K562 (cell line): ENCODE data around the gene CCR8. TPM values are rescaled to one million over a fixed set of nuclear protein-coding genes. Genes with fewer than 3 reads are reported as not detected.

Source experiments
- BDP1 ChIP-seq: IDR thresholded peaks from 3 replicates; pipeline ENCODE4 v1.6.1; 2011; ENCODE audit not compliant: insufficient read length, insufficient read depth
- CAMTA2 ChIP-seq: fragments of 250-450 bp; sonication (Bioruptor Pico); conservative IDR thresholded peaks from 2 replicates; pipeline ENCODE4 v1.5.1; 2022
- ELF1 ChIP-seq: fragments of 200-800 bp; sonication (Bioruptor generic); IDR thresholded peaks from 2 replicates; pipeline ENCODE4 v1.6.1; 2016; ENCODE audit warnings: missing genetic modification characterization, missing compliant biosample characterization
- EP400 ChIP-seq: fragments of 450-650 bp; IDR thresholded peaks from 2 replicates; pipeline ENCODE4 v1.6.1; 2017; ENCODE audit warnings: antibody characterized with exemption, mild to moderate bottlenecking, moderate library complexity
- ETS2 ChIP-seq: IDR thresholded peaks from 2 replicates; pipeline ENCODE4 v1.6.1; 2016; ENCODE audit warnings: borderline replicate concordance, missing genetic modification characterization, mild to moderate bottlenecking, moderate library complexity, missing compliant biosample characterization; ENCODE audit not compliant: poor library complexity, severe bottlenecking
- FOS ChIP-seq: IDR thresholded peaks from 3 replicates; pipeline ENCODE4 v1.6.1; 2011; ENCODE audit not compliant: insufficient read length; ENCODE audit errors: extremely low read depth
- FOXM1 ChIP-seq, 2 experiments: fragments of 450-650 bp in 1 of 2; sonication (generic) in 1 of 2; formaldehyde crosslinking in 1 of 2; IDR thresholded peaks; 2 replicates each; pipeline versions ENCODE4 v1.6.1 to v1.9.0; 2017 to 2022; ENCODE audit warnings: low read depth in 2 of 2, mild to moderate bottlenecking in 2 of 2, missing genetic modification reagents in 1 of 2, moderate library complexity in 1 of 2
- GATA2 ChIP-seq: sonication (generic); formaldehyde crosslinking; IDR thresholded peaks from 2 replicates; pipeline ENCODE4 v1.4.0; 2020; ENCODE audit warnings: mild to moderate bottlenecking, missing genetic modification reagents
- KAT7 ChIP-seq: sonication (generic); formaldehyde crosslinking; IDR thresholded peaks from 2 replicates; pipeline ENCODE4 v1.8.0; 2022; ENCODE audit warnings: missing genetic modification reagents, mild to moderate bottlenecking, borderline replicate concordance
- MAFK ChIP-seq: IDR thresholded peaks from 2 replicates; pipeline ENCODE4 v1.6.1; 2011; ENCODE audit warnings: low read length, improper control_type of control experiment
- PHB ChIP-seq: fragments of 250-450 bp; sonication (Bioruptor Pico); IDR thresholded peaks from 2 replicates; pipeline ENCODE4 v1.5.0; 2021
- RHOXF2B ChIP-seq: fragments of 250-450 bp; sonication (Bioruptor Pico); conservative IDR thresholded peaks from 2 replicates; pipeline ENCODE4 v1.5.1; 2021
- SOX6 ChIP-seq: fragments of 450-650 bp; IDR thresholded peaks from 2 replicates; pipeline ENCODE4 v1.6.1; 2014; ENCODE audit warnings: mild to moderate bottlenecking
- XRCC3 ChIP-seq: fragments of 450-650 bp; IDR thresholded peaks from 2 replicates; pipeline ENCODE4 v1.6.1; 2017; ENCODE audit warnings: mild to moderate bottlenecking, moderate library complexity
- ZKSCAN8 ChIP-seq: fragments of 200-800 bp; sonication (Bioruptor generic); IDR thresholded peaks from 2 replicates; pipeline ENCODE4 v1.6.1; 2016; ENCODE audit warnings: missing genetic modification characterization, missing compliant biosample characterization
- ZNF12 ChIP-seq: sonication (generic); formaldehyde crosslinking; IDR thresholded peaks from 2 replicates; pipeline ENCODE4 v1.4.0; 2020; ENCODE audit warnings: mild to moderate bottlenecking, missing genetic modification reagents
- ZNF140 ChIP-seq: fragments of 250-450 bp; sonication (Bioruptor Pico); IDR thresholded peaks from 2 replicates; pipeline ENCODE4 v1.8.0; 2021; ENCODE audit warnings: moderate library complexity, mild to moderate bottlenecking, inconsistent platforms
- ZNF316 ChIP-seq: fragments of 450-650 bp; IDR thresholded peaks from 2 replicates; pipeline ENCODE4 v1.6.1; 2016
- ZNF583 ChIP-seq: fragments of 250-450 bp; sonication (Bioruptor Pico); IDR thresholded peaks from 2 replicates; pipeline ENCODE4 v1.4.0; 2020
- ZNF586 ChIP-seq: fragments of 450-650 bp; formaldehyde crosslinking; conservative IDR thresholded peaks from 2 replicates; pipeline ENCODE4 v1.4.0; 2020; ENCODE audit warnings: mild to moderate bottlenecking, moderate library complexity
- ZNF644 ChIP-seq: fragments of 200-800 bp; sonication (Bioruptor generic); IDR thresholded peaks from 2 replicates; pipeline ENCODE4 v1.6.1; 2016; ENCODE audit warnings: low read depth, missing genetic modification characterization, missing compliant biosample characterization
- ZNF695 ChIP-seq: fragments of 450-650 bp; formaldehyde crosslinking; IDR thresholded peaks from 2 replicates; pipeline ENCODE4 v1.4.0; 2020; ENCODE audit warnings: mild to moderate bottlenecking, moderate library complexity
- ZNF75A ChIP-seq: fragments of 450-650 bp; formaldehyde crosslinking; IDR thresholded peaks from 2 replicates; pipeline ENCODE4 v1.4.0; 2020; ENCODE audit warnings: mild to moderate bottlenecking
- polyA plus RNA-seq, 8 experiments: library from polyadenylated mRNA; depleted of rRNA in 4 of 8; stranded (reverse) in 5 of 8; unstranded in 3 of 8; fragments of >200 nt; fragmentation: Nextera tagmentation in 2 of 8; fragmentation: Illumina TruSeq in 1 of 8; extraction: Ambion mirVana in 2 of 8; extraction: Trizol in 1 of 8; gene quantifications; 2 replicates each; pipeline versions ENCODE4 v1.2.1 to v1.2.3, GENCODE V29; 2011 to 2014; ENCODE audit warnings: inconsistent platforms in 1 of 8, missing spikeins in 1 of 8
- total RNA-seq, 7 experiments: library from RNA; depleted of rRNA in 6 of 7; stranded (reverse); fragments of >200 nt in 6 of 7; fragmentation: Illumina TruSeq in 2 of 7; extraction: Trizol in 2 of 7; gene quantifications; 2 replicates each; pipeline versions ENCODE4 v1.2.1 to v1.2.3, GENCODE V29; 2011 to 2021; ENCODE audit warnings: low replicate concordance in 1 of 7
- TF ChIP-seq, protein P1 (sequence below): fragments of 450-650 bp; IDR thresholded peaks from 2 replicates; pipeline ENCODE4 v1.6.1; 2016
- TF ChIP-seq, protein P2 (sequence below): fragments of 200-400 bp; formaldehyde crosslinking; IDR thresholded peaks from 2 replicates; pipeline ENCODE4 v1.6.1; 2017; ENCODE audit warnings: mild to moderate bottlenecking, low read depth, low read length, moderate library complexity
- TF ChIP-seq, protein P3 (sequence below): fragments of 250-450 bp; sonication (Bioruptor Pico); IDR thresholded peaks from 2 replicates; pipeline ENCODE4 v1.8.0; 2022; ENCODE audit warnings: moderate library complexity, mild to moderate bottlenecking, inconsistent platforms

Gene CCR8
- total and polyA plus RNA-seq, 9 of the 15 experiments (the other 6 are each of a cell fraction or from before 2014, with no cell fraction given), result not detected

DNA sequence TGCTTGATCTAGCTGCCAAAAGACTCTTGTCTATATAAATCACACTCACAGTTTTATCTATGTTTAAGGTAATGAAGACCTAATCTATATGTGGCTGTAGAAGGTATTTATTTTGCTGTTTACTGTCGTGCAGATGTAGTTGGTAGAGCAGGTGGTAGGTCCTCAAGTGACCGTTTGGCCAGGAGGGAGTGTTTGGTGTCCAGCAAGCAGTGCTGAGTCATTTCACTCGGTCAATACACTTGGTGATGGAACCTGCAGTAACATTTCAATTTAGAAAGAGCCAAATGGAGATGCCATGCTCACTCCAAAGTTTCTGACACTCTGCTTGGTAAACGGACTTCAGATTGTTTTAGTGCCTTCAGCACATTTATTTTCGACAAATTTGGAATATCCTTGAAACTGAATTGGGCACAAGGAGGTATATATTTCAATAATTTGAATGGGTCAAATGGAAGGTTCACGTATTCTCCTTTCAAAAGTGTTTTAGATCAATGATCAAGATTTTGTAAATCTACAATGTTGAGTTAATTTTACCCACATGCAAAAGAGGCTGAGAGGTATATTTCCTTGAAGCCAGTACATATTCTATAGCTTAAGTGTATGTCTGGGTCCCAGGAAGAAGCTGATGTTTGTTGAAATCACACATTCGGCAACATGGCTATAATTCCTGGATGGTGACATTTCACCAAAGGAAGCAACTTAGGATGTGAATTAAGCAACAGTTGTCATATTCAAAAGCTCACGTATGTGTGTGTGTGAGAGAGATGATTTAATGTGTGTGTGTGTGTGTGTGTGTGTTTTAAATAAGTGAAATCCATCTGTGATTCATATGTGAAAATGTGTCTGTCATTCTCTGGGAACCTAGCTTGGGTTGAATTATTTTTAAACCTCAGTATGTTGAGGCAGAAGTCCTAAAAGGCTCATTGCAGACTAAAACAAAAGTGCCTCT is 42.0 kb upstream of the CCR8 start (continued):
- no peak for TF ChIP-seq ETS2 (tag)
- TF ChIP-seq GATA2 (CRISPR knock-in tag), result no peak
- no peak for TF ChIP-seq ZNF583 (CRISPR knock-in tag)
- no peak for TF ChIP-seq XRCC3
- TF ChIP-seq ZNF316, result peak; percentile 91
- TF ChIP-seq RHOXF2B (CRISPR knock-in tag), result no peak
- no peak for TF ChIP-seq FOXM1 (IDR thresholded peaks at IDR 0.05; ENCODE audit: low read depth)
- TF ChIP-seq FOXM1 (CRISPR knock-in tag; IDR thresholded peaks at IDR 0.05; ENCODE audit: low read depth), result no peak
- TF ChIP-seq ZNF12, result no peak
- TF ChIP-seq, protein P1, sequence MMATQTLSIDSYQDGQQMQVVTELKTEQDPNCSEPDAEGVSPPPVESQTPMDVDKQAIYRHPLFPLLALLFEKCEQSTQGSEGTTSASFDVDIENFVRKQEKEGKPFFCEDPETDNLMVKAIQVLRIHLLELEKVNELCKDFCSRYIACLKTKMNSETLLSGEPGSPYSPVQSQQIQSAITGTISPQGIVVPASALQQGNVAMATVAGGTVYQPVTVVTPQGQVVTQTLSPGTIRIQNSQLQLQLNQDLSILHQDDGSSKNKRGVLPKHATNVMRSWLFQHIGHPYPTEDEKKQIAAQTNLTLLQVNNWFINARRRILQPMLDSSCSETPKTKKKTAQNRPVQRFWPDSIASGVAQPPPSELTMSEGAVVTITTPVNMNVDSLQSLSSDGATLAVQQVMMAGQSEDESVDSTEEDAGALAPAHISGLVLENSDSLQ, result no peak
- TF ChIP-seq ZNF695 (CRISPR knock-in tag), result no peak
- TF ChIP-seq ZNF140 (CRISPR knock-in tag), result no peak
- TF ChIP-seq, protein P2, sequence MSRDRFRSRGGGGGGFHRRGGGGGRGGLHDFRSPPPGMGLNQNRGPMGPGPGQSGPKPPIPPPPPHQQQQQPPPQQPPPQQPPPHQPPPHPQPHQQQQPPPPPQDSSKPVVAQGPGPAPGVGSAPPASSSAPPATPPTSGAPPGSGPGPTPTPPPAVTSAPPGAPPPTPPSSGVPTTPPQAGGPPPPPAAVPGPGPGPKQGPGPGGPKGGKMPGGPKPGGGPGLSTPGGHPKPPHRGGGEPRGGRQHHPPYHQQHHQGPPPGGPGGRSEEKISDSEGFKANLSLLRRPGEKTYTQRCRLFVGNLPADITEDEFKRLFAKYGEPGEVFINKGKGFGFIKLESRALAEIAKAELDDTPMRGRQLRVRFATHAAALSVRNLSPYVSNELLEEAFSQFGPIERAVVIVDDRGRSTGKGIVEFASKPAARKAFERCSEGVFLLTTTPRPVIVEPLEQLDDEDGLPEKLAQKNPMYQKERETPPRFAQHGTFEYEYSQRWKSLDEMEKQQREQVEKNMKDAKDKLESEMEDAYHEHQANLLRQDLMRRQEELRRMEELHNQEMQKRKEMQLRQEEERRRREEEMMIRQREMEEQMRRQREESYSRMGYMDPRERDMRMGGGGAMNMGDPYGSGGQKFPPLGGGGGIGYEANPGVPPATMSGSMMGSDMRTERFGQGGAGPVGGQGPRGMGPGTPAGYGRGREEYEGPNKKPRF, result no peak
- TF ChIP-seq ZNF586, result no peak
- no peak for TF ChIP-seq BDP1
- no peak for TF ChIP-seq KAT7
- peak; percentile 83 for TF ChIP-seq MAFK
- TF ChIP-seq PHB (CRISPR knock-in tag), result no peak
- no peak for TF ChIP-seq ZKSCAN8 (CRISPR knock-in tag)
- no peak for TF ChIP-seq ZNF75A
- no peak for TF ChIP-seq ELF1 (tag)
- TF ChIP-seq FOS, result no peak
- no peak for TF ChIP-seq CAMTA2 (CRISPR knock-in tag)
- TF ChIP-seq, protein P3, sequence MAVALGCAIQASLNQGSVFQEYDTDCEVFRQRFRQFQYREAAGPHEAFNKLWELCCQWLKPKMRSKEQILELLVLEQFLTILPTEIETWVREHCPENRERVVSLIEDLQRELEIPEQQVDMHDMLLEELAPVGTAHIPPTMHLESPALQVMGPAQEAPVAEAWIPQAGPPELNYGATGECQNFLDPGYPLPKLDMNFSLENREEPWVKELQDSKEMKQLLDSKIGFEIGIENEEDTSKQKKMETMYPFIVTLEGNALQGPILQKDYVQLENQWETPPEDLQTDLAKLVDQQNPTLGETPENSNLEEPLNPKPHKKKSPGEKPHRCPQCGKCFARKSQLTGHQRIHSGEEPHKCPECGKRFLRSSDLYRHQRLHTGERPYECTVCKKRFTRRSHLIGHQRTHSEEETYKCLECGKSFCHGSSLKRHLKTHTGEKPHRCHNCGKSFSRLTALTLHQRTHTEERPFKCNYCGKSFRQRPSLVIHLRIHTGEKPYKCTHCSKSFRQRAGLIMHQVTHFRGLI (CRISPR knock-in tag), result no peak
- TF ChIP-seq ZNF644 (tag), result peak; percentile 49; the same call in 1 of the 2 replicates
- no peak for TF ChIP-seq SOX6
- no peak for TF ChIP-seq EP400
